ENCODE measurements around the gene VCL.

DNA sequence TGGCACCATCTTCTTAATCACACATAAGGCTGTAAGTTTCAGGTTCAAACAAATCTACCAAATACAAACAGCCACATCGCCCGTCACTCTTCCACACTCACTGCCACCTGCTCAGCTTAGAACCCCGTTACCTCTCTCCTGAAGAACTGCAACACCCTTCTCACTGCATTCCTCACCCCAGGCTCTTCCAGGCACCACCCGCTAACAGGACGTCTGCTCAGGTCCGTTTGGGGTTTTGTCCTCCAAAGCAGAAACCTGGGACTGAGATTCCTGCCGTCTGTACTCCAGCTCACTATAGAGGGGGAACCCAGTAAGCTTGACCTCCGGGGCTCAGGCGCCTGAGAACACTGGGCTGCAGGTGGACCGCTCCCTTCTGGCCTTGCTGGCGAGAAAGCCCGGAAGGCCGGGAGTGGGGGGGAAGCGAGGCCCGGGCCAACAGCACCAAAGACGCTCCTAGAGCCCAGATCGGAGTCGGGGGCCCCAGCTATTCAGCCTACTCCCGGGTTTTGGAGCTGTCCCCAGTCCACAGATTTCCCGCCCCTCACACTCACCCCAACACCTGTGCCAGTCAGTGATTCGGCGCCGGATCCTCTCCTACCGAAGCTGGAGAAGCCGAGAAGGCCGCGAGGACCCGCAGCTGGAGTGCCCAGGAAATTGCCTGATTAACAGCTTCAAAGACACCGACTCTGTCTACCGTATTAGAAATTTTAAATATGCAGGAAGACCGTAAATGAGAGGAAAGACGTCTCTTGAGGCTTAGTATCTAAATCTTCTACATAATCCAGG lies 152.5 kb downstream of the VCL start, which contains the start of gene AP3M1:
- 0 out of 2 replicates have a peak, but pooled peaks have one; percentile 26 for TF ChIP-seq EGR1 (IDR thresholded peaks at IDR 0.05; ENCODE audit: borderline replicate concordance, low read depth, low read length)
- TF ChIP-seq, protein P1, sequence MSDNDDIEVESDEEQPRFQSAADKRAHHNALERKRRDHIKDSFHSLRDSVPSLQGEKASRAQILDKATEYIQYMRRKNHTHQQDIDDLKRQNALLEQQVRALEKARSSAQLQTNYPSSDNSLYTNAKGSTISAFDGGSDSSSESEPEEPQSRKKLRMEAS (IDR thresholded peaks at IDR 0.05): peak; percentile 7; the same call in 1 of the 2 replicates
- no peak for TF ChIP-seq SP2 (IDR thresholded peaks at IDR 0.05; ENCODE audit: low read length)
- no peak for TF ChIP-seq CBX5 (IDR thresholded peaks at IDR 0.05; ENCODE audit: low read depth, low read length)
- TF ChIP-seq POLR2A (IDR thresholded peaks at IDR 0.05; ENCODE audit: control extremely low read depth in 1 of 2, low read depth in 2 of 2, low read length in 2 of 2): peak in 1 of 2 experiments; percentile 29; a peak in 2 of 3 replicates
- TF ChIP-seq, protein P2, sequence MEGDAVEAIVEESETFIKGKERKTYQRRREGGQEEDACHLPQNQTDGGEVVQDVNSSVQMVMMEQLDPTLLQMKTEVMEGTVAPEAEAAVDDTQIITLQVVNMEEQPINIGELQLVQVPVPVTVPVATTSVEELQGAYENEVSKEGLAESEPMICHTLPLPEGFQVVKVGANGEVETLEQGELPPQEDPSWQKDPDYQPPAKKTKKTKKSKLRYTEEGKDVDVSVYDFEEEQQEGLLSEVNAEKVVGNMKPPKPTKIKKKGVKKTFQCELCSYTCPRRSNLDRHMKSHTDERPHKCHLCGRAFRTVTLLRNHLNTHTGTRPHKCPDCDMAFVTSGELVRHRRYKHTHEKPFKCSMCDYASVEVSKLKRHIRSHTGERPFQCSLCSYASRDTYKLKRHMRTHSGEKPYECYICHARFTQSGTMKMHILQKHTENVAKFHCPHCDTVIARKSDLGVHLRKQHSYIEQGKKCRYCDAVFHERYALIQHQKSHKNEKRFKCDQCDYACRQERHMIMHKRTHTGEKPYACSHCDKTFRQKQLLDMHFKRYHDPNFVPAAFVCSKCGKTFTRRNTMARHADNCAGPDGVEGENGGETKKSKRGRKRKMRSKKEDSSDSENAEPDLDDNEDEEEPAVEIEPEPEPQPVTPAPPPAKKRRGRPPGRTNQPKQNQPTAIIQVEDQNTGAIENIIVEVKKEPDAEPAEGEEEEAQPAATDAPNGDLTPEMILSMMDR (IDR thresholded peaks at IDR 0.05; ENCODE audit: control extremely low read depth in 1 of 3, insufficient read depth in 1 of 3, low read depth in 1 of 3, low read length in 3 of 3): no peak
- TF ChIP-seq EP300 (IDR thresholded peaks at IDR 0.05; ENCODE audit: borderline replicate concordance in 1 of 2, low read depth in 2 of 2, low read length in 2 of 2): no peak

Data from H1 (cell line).